Parathyroid adenoma (tissue), 2 donors: ENCODE results near the gene PRSS1.
"Not testable (repeated sequence)": the region's sequence is repeated elsewhere in the genome, so short reads cannot be mapped to it uniquely, and the experiment has no call there.

Experiments
- H2AFZ ChIP-seq: fragments of 300-600 bp; sonication (generic); one replicate; pipeline ENCODE4 v1.7.0; 2017; ENCODE audit warnings: antibody characterized with exemption, mild to moderate bottlenecking
- H3K27ac ChIP-seq: fragments of 300-600 bp; sonication (generic); one replicate; pipeline ENCODE4 v1.7.0; 2017
- H3K27me3 ChIP-seq: fragments of 300-600 bp; sonication (generic); one replicate; pipeline ENCODE4 v1.7.0; 2017; ENCODE audit warnings: low read length; ENCODE audit not compliant: control insufficient read depth, insufficient read depth
- H3K36me3 ChIP-seq: fragments of 300-600 bp; sonication (generic); one replicate; pipeline ENCODE4 v1.7.0; 2017; ENCODE audit warnings: low read length; ENCODE audit not compliant: control insufficient read depth, insufficient read depth
- H3K4me1 ChIP-seq: fragments of 300-600 bp; sonication (generic); one replicate; pipeline ENCODE4 v1.7.0; 2017; ENCODE audit warnings: control low read depth
- H3K4me2 ChIP-seq: fragments of 300-600 bp; sonication (generic); one replicate; pipeline ENCODE4 v1.7.0; 2017; ENCODE audit warnings: low read length
- H3K4me3 ChIP-seq: fragments of 300-600 bp; sonication (generic); one replicate; pipeline ENCODE4 v1.7.0; 2017; ENCODE audit warnings: low read depth, low read length
- H3K79me2 ChIP-seq: fragments of 300-600 bp; sonication (generic); one replicate; pipeline ENCODE4 v1.7.0; 2017; ENCODE audit warnings: control low read depth
- H3K9ac ChIP-seq: fragments of 300-600 bp; sonication (generic); one replicate; pipeline ENCODE4 v1.7.0; 2017; ENCODE audit warnings: mild to moderate bottlenecking
- H3K9me3 ChIP-seq: fragments of 300-600 bp; sonication (generic); one replicate; pipeline ENCODE4 v1.7.0; 2017; ENCODE audit warnings: low read length; ENCODE audit not compliant: control insufficient read depth
- CTCF ChIP-seq: fragments of 300-600 bp; sonication (generic); IDR thresholded peaks from one replicate; pipeline ENCODE4 v1.7.0; 2017; ENCODE audit warnings: antibody characterized with exemption, mild to moderate bottlenecking
- donor health status: primary hyperparathyroidism.

PRSS1 gene

GRCh38 chr7:142749218-142749993 lies at the start of gene PRSS1:
Gene PRSS1 (plus strand): TSS chr7:142749472. CDS start chr7:142749485, 13 bp downstream.
- Histone ChIP-seq H3K4me1 (no peaks in the 10 kb centered on the region), H3K4me2 (no peak within 1 kb of the TSS), H3K27ac (no peak within 1 kb of the TSS), H3K4me3 (no peak within 1 kb of the TSS), H3K79me2 (no peaks in the 10 kb centered on the region), H3K27me3 (no peaks in the 10 kb centered on the region), H3K9ac (no peak within 1 kb of the TSS), H3K36me3 (no peaks in the 10 kb centered on the region), H3K9me3 (no peaks in the 10 kb centered on the region), H2AFZ (no peak within 1 kb of the TSS)
- no peak for TF ChIP-seq CTCF

GRCh38 chr7:142700935-142701334 lies 48.3 kb upstream of the PRSS1 start:
- H2AFZ ChIP-seq, H3K4me2 ChIP-seq, H3K79me2 ChIP-seq, H3K9me3 ChIP-seq, H3K36me3 ChIP-seq, H3K4me3 ChIP-seq, H3K27me3 ChIP-seq, H3K9ac ChIP-seq, H3K27ac ChIP-seq, H3K4me1 ChIP-seq: not testable (repeated sequence)

- no peak overlapping the region for H3K4me3 ChIP-seq
- no peaks in the 10 kb centered on the region for H3K9me3 ChIP-seq
- no peak overlapping the region for H3K27ac ChIP-seq
- no peak overlapping the region for H2AFZ ChIP-seq
- no peaks in the 10 kb centered on the region for H3K4me1 ChIP-seq
- no peak for TF ChIP-seq CTCF
- no peaks in the 10 kb centered on the region for H3K36me3 ChIP-seq
- no peak overlapping the region for H3K4me2 ChIP-seq
- H3K27me3 ChIP-seq: no peaks in the 10 kb centered on the region
- no peak overlapping the region for H3K9ac ChIP-seq
- H3K79me2 ChIP-seq: no peaks in the 10 kb centered on the region
Observed at GRCh38 chr7:142703655-142704305, 45.5 kb upstream of the PRSS1 start.

- not testable (repeated sequence) for H3K9ac ChIP-seq, H3K4me1 ChIP-seq, H3K36me3 ChIP-seq, H3K27me3 ChIP-seq, H3K4me2 ChIP-seq, H2AFZ ChIP-seq, H3K79me2 ChIP-seq, H3K4me3 ChIP-seq, H3K27ac ChIP-seq, H3K9me3 ChIP-seq
Observed at GRCh38 chr7:142708726-142709125, 40.5 kb upstream of the PRSS1 start.

GRCh38 chr7:142709921-142710320 lies 39.4 kb upstream of the PRSS1 start:
- no peaks in the 10 kb centered on the region for H3K79me2 ChIP-seq
- TF ChIP-seq CTCF: no peak
- H3K36me3 ChIP-seq: no peaks in the 10 kb centered on the region
- no peaks in the 10 kb centered on the region for H3K4me1 ChIP-seq
- no peak overlapping the region for H3K9ac ChIP-seq
- H2AFZ ChIP-seq: no peak overlapping the region
- no peak overlapping the region for H3K4me3 ChIP-seq
- no peaks in the 10 kb centered on the region for H3K27me3 ChIP-seq
- H3K27ac ChIP-seq: no peak overlapping the region
- no peaks in the 10 kb centered on the region for H3K9me3 ChIP-seq
- no peak overlapping the region for H3K4me2 ChIP-seq
